Measurements from ENCODE around the gene COPB1.

The COPB1 gene

DNA sequence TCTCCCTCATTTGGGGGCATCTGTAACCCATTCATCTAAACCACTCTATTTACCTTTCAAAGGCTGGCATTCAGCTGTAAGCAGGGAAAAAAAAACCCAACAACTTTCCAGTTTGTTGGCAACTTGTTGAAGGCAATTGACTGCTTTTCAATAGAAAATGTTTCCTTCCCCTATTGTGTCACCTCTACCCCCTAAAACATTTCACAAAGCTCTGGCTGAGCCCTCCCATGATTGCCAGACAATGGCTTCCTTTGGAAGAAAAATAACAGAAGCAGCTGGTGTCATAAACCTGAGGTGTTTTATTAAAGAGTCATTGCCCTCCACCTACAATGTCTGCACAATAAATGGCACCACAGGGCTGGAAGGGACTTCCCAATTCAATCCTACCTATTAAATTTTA is 42.7 kb upstream of the COPB1 start:
- POLR2A ChIA-PET = no interaction called here
- CTCF ChIA-PET = no interaction called here
- no peak for TF ChIP-seq SUZ12 (IDR thresholded peaks at IDR 0.05)
- TF ChIP-seq BHLHE40 (IDR thresholded peaks at IDR 0.05; ENCODE audit: borderline replicate concordance) = no peak
- no peak for TF ChIP-seq TARDBP (IDR thresholded peaks at IDR 0.05)
- TF ChIP-seq FOXM1 (IDR thresholded peaks at IDR 0.05; ENCODE audit: borderline replicate concordance) = no peak
- no peak for TF ChIP-seq SP1 (IDR thresholded peaks at IDR 0.05)
- no peak for TF ChIP-seq ARNT (IDR thresholded peaks at IDR 0.05)
- TF ChIP-seq FOXA1 (IDR thresholded peaks at IDR 0.05) = no peak
- TF ChIP-seq HDGF (IDR thresholded peaks at IDR 0.05; ENCODE audit: borderline replicate concordance) = no peak
- TF ChIP-seq, protein P1, sequence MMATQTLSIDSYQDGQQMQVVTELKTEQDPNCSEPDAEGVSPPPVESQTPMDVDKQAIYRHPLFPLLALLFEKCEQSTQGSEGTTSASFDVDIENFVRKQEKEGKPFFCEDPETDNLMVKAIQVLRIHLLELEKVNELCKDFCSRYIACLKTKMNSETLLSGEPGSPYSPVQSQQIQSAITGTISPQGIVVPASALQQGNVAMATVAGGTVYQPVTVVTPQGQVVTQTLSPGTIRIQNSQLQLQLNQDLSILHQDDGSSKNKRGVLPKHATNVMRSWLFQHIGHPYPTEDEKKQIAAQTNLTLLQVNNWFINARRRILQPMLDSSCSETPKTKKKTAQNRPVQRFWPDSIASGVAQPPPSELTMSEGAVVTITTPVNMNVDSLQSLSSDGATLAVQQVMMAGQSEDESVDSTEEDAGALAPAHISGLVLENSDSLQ (IDR thresholded peaks at IDR 0.05) = no peak
- no peak for TF ChIP-seq FOXK2 (IDR thresholded peaks at IDR 0.05)
- no peak for DNase-seq (ENCODE audit: extremely low spot score)

DNA sequence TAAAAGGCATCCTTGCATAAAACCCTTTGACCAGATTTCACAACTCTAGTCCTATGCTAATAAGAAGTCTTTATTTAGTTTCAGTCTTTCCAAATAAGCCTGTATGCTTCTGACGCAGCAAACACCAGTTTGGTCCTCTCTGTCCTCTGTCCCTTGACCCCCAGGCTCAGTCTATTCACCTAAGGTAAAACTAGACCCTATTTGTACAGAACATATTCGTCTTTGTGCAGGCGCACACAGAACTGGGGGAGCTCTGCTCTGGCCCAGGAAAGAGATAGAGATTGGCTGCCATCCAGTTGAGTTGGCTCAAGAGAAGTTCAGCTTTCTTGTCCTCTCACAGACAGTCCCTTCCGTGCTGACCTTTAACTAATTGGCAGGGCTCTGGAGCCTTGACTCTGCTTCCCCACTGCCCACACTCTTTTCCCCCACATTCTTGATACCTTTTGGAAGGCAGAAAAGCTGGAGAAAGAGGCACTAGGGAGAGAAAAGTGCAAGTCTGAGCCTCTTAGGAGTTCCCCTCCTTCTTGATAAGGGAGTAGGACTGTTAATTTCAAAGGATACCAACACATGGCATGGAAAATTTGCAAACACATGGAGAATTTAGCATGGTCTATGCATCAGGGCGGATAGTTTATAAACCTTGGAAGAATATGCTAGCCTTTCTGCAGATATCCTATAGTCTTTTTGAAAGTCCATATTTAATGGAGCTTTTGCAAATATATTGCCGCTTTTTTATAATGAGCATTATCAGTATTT is 41.8 kb upstream of the COPB1 start:
- no peak for DNase-seq (ENCODE audit: extremely low spot score)
- CTCF ChIA-PET = no interaction called here
- TF ChIP-seq ZNF384 (IDR thresholded peaks at IDR 0.05) (no peak), BHLHE40 (IDR thresholded peaks at IDR 0.05; ENCODE audit: borderline replicate concordance) (no peak), CTBP1 (IDR thresholded peaks at IDR 0.05; ENCODE audit: borderline replicate concordance) (no peak), FOXA1 (IDR thresholded peaks at IDR 0.05) (no peak), FOXM1 (IDR thresholded peaks at IDR 0.05; ENCODE audit: borderline replicate concordance) (no peak), ARNT (IDR thresholded peaks at IDR 0.05) (no peak), FOXK2 (IDR thresholded peaks at IDR 0.05) (no peak), L3MBTL2 (conservative IDR thresholded peaks at IDR 0.05) (no peak), LEF1 (IDR thresholded peaks at IDR 0.05; ENCODE audit: borderline replicate concordance) (no peak), SUZ12 (IDR thresholded peaks at IDR 0.05) (no peak), NFRKB (IDR thresholded peaks at IDR 0.05) (no peak), TARDBP (IDR thresholded peaks at IDR 0.05) (no peak), HDGF (IDR thresholded peaks at IDR 0.05; ENCODE audit: borderline replicate concordance) (no peak), SP1 (IDR thresholded peaks at IDR 0.05) (no peak), ELF4 (IDR thresholded peaks at IDR 0.05) (no peak)
- TF ChIP-seq, protein P1 (IDR thresholded peaks at IDR 0.05) = no peak
- POLR2A ChIA-PET = no interaction called here

DNA sequence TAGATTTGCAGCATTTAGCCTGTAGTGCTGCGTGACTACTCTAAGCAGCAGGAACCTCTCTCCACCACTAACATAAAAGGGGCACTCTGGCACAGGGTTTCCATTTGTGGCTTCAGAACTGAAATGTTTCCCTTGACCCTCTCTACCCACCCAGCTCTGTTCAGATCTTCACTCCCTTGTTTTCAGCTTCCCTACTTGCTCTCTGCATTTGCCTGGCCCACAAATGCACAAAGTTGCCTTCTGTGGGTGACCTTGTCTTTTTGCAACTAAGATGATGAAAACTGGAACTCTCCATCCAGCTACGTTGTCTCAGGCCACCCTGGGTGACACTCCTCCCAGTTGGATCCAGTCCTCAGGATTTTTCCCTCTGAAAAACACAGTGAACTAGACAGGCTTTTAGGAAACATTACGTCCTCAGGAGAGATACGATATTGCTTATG is 40.4 kb upstream of the COPB1 start:
- ChIA-PET CTCF (interaction anchor here (0.7 kb wide), 1 partner anchor 1186 kb away, joined by 4 read pairs; no protein-coding TSS in a partner anchor), POLR2A (no interaction called here)
- no peak for DNase-seq (ENCODE audit: extremely low spot score)
- TF ChIP-seq FOXM1 (IDR thresholded peaks at IDR 0.05; ENCODE audit: borderline replicate concordance) = no peak
- TF ChIP-seq TARDBP (IDR thresholded peaks at IDR 0.05) = no peak
- no peak for TF ChIP-seq BHLHE40 (IDR thresholded peaks at IDR 0.05; ENCODE audit: borderline replicate concordance)
- TF ChIP-seq, protein P1 (IDR thresholded peaks at IDR 0.05) = no peak
- no peak for TF ChIP-seq FOXK2 (IDR thresholded peaks at IDR 0.05)
- no peak for TF ChIP-seq SUZ12 (IDR thresholded peaks at IDR 0.05)
- TF ChIP-seq FOXA1 (IDR thresholded peaks at IDR 0.05) = no peak
- no peak for TF ChIP-seq HDGF (IDR thresholded peaks at IDR 0.05; ENCODE audit: borderline replicate concordance)
- TF ChIP-seq NFRKB (IDR thresholded peaks at IDR 0.05) = no peak

DNA sequence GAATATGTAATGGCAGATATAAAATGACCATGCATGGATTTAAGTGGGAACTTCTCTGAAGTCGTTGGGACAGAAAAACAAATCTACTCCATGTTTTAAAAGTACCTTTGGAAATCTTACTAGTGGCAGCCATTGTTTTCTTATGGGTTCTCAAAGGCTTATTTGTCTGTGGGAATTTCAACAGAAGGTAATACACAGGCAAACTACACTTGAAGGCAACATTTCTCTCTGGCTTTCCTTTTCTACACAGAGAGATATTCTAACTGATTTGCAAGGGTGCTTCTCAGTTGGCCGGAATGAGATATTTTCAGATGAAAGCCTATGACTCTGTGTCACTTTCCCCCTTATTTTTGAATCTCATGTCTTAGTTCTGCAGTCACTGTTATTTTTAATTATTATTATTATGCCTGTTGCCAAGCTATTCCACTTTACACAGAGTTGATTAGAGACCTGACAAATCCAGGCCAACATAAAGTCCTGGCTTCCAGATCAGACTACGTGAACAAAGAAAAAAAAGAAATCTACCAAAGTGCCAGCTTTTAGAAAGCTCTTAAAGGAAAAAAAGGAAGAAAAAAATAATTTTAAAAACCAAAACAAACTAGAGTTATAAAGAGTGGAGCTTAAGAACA is 39.4 kb upstream of the COPB1 start:
- no peak for DNase-seq (ENCODE audit: extremely low spot score)
- POLR2A ChIA-PET = no interaction called here
- CTCF ChIA-PET = interaction anchor here (0.6 kb wide), 1 partner anchor 318 kb away, joined by 3 read pairs; no protein-coding TSS in a partner anchor
- TF ChIP-seq FOXM1 (IDR thresholded peaks at IDR 0.05; ENCODE audit: borderline replicate concordance) (no peak), SP1 (IDR thresholded peaks at IDR 0.05) (no peak), ELF4 (IDR thresholded peaks at IDR 0.05) (no peak), TARDBP (IDR thresholded peaks at IDR 0.05) (no peak), FOXA1 (IDR thresholded peaks at IDR 0.05) (no peak), CTBP1 (IDR thresholded peaks at IDR 0.05; ENCODE audit: borderline replicate concordance) (no peak), FOXK2 (IDR thresholded peaks at IDR 0.05) (no peak), L3MBTL2 (conservative IDR thresholded peaks at IDR 0.05) (no peak), NFRKB (IDR thresholded peaks at IDR 0.05) (no peak), SUZ12 (IDR thresholded peaks at IDR 0.05) (no peak), ARNT (IDR thresholded peaks at IDR 0.05) (no peak), HDGF (IDR thresholded peaks at IDR 0.05; ENCODE audit: borderline replicate concordance) (no peak)
- TF ChIP-seq, protein P1 (IDR thresholded peaks at IDR 0.05) = no peak

DNA sequence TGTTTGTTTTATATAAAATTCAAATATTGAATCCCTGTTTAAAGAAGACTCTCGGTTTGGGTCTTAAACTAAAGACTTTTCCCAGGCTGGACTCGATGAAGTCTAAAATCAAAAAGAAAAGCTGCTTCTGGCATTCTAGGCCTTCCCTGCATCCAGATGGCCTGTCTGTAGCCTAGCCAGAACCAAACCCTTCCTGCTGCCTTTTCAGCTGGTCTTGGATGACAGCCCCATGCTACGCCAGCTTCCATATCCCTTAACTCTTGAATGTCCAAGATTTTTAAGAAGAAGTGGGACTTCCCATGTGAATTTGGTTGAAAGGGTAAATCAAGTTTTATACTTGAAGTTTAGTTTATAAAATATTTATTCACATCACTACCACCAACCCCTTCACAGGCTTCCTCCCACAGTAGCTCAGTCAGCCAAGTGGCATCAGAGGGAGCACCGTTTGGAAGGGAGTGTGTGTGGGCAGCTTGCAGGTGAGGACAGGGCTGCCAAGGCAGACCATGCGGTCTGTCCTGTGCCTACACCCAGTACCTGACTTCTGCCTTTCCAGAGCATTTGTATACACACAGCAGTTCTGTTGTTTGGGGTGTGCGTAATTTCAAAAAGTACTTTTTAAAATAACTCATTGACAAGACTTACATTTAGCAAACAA is 38.8 kb upstream of the COPB1 start:
- DNase-seq (ENCODE audit: extremely low spot score) = no peak
- TF ChIP-seq ARNT (IDR thresholded peaks at IDR 0.05) (no peak), L3MBTL2 (conservative IDR thresholded peaks at IDR 0.05) (no peak), FOXM1 (IDR thresholded peaks at IDR 0.05; ENCODE audit: borderline replicate concordance) (no peak), FOXK2 (IDR thresholded peaks at IDR 0.05) (no peak), FOXA1 (IDR thresholded peaks at IDR 0.05) (no peak), NFRKB (IDR thresholded peaks at IDR 0.05) (no peak)
- POLR2A ChIA-PET = no interaction called here
- CTCF ChIA-PET = interaction anchor here (0.6 kb wide), 1 partner anchor 251 kb away, joined by 6 read pairs; no protein-coding TSS in a partner anchor

Data from HEK293T (cell line).